HG03520 (cell line): ENCODE measurements around the gene SNX22.

Source experiments
- ATAC-seq: cut with Tn5 transposase; IDR thresholded peaks from one replicate; pipeline ENCODE4 v1.9.1; 2021; ENCODE audit warnings: mild to moderate bottlenecking, moderate library complexity; ENCODE audit not compliant: unreplicated experiment

SNX22 gene

DNA sequence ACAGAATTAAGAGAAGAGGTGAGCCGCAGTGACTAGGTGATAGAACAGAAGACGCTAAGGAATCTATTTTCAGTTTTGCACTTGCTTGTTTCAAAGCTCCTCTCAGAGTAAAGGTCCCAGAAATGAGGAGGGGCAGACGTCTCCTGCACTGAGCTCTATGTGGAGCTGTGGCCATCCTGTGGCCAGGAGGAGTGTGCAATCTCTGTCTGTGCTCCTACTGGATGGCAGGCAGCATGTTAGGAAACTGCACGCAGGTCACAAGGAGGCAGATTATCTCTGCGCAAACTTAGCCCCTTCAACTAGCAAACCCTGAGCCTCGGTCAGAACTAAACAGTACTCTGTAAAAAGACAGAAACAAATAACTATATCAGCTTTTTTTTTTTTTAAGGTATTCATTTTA, 42.4 kb downstream of the SNX22 start:
- no peak for ATAC-seq

- ATAC-seq: no peak
These were observed 45.9 kb downstream of the SNX22 start for GRCh38 chr15:64197425-64197824.

GRCh38 chr15:64205202-64205601, 53.7 kb downstream of the SNX22 start:
- no peak for ATAC-seq
